Right hindlimb (tissue), 1 donor: ENCODE measurements around the gene SLC10A1.

ENCODE experiments used
- DNase-seq: peaks from one replicate; pipeline ENCODE4 v3.0.0-alpha.2; 2018

SLC10A1 gene

GRCh38 chr14:69808919-69809808 is 12.1 kb upstream of the SLC10A1 start:
- DNase-seq: no peak

GRCh38 chr14:69807192-69807591 is 10.2 kb upstream of the SLC10A1 start:
- DNase-seq: no peak

- DNase-seq: no peak
These were observed 7.9 kb upstream of the SLC10A1 start for GRCh38 chr14:69804902-69805301.

- DNase-seq: no peak
These were observed 6.7 kb upstream of the SLC10A1 start for GRCh38 chr14:69803753-69804152.

GRCh38 chr14:69798339-69798735 is 1.3 kb upstream of the SLC10A1 start:
- no peak for DNase-seq

GRCh38 chr14:69797573-69798338 is 715 bp upstream of the SLC10A1 start:
- no peak for DNase-seq

- DNase-seq: no peak
These were observed 1.4 kb downstream of the SLC10A1 start for GRCh38 chr14:69795691-69796090.

GRCh38 chr14:69794791-69795190 is 2.2 kb downstream of the SLC10A1 start:
- no peak for DNase-seq

GRCh38 chr14:69792887-69793421 is 4.1 kb downstream of the SLC10A1 start:
- no peak for DNase-seq

- DNase-seq: no peak
These were observed 7.9 kb downstream of the SLC10A1 start for GRCh38 chr14:69789118-69789640.

GRCh38 chr14:69786603-69787002 is 10.4 kb downstream of the SLC10A1 start:
- no peak for DNase-seq

GRCh38 chr14:69784942-69785341 is 12.1 kb downstream of the SLC10A1 start:
- DNase-seq: no peak

- no peak for DNase-seq
These were observed 16.1 kb downstream of the SLC10A1 start for GRCh38 chr14:69780952-69781351.

- DNase-seq: no peak
These were observed 16.9 kb downstream of the SLC10A1 start for GRCh38 chr14:69780092-69780491.

- DNase-seq: no peak
These were observed 18.0 kb downstream of the SLC10A1 start for GRCh38 chr14:69779088-69779487.

GRCh38 chr14:69776875-69777453 is 20.1 kb downstream of the SLC10A1 start:
- no peak for DNase-seq

- no peak for DNase-seq
These were observed 22.0 kb downstream of the SLC10A1 start for GRCh38 chr14:69775012-69775411.

GRCh38 chr14:69773571-69774276 is 23.3 kb downstream of the SLC10A1 start:
- no peak for DNase-seq

- no peak for DNase-seq
These were observed 24.7 kb downstream of the SLC10A1 start for GRCh38 chr14:69772082-69773017.

GRCh38 chr14:69771136-69771535 is 25.9 kb downstream of the SLC10A1 start:
- no peak for DNase-seq

GRCh38 chr14:69770559-69770958 is 26.5 kb downstream of the SLC10A1 start:
- no peak for DNase-seq
